AG20443 (cell line): Measurements from ENCODE around the gene SLC38A4.
A peak's percentile ranks its signal among the peaks of the same experiment; 100 is the strongest.
"Not testable (repeated sequence)": the region's sequence is repeated elsewhere in the genome, so short reads cannot be mapped to it uniquely, and the experiment has no call there.

ENCODE experiments used
- DNase-seq: peaks from one replicate; pipeline ENCODE4 v3.0.0; 2012; ENCODE audit warnings: low spot score, mixed read lengths

Gene SLC38A4, protein sequence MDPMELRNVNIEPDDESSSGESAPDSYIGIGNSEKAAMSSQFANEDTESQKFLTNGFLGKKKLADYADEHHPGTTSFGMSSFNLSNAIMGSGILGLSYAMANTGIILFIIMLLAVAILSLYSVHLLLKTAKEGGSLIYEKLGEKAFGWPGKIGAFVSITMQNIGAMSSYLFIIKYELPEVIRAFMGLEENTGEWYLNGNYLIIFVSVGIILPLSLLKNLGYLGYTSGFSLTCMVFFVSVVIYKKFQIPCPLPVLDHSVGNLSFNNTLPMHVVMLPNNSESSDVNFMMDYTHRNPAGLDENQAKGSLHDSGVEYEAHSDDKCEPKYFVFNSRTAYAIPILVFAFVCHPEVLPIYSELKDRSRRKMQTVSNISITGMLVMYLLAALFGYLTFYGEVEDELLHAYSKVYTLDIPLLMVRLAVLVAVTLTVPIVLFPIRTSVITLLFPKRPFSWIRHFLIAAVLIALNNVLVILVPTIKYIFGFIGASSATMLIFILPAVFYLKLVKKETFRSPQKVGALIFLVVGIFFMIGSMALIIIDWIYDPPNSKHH

DNA sequence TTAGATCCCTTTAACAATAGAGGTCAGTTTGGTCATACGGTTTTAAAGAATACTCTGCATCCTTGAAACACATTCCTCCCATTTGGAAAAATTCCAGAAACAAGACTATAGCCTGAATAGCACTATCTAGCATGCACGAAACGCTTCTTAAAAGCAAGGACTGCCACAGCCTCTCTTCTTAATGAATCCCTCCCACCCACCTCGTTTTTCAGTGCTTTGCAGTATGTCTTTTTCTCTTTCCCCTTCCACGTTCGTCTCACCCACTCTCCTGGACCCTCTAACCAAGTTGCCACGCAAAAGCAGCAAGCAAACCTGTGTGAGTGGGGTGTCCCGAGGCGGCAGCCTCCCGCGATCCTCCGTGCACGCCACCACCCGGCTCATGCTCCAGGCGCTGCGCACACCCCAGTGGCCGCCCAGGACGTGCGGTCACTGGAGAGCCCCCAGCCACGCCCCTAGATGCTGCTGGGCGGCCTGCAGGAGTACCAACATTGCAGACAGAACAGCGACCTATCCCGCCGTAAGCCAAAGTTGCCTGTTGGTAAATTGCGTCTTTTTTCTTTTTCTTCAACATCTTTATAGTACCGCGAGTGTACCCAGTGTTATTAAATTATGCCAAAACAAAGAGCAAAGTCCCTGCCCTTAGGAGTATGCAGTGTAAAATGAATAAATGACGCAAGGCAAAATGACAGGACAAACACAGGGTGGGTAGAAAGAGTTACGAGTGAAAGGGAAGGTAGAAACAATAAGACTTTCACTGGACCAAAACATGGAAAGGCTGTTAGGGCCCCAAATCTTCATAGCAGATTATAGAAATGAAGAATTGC, at the start of gene SLC38A4:
TSS of gene SLC38A4 (minus strand) at position 407 of the 824 bp plus-strand sequence. CDS start 32,926 bp downstream, outside the sequence.
- DNase-seq, result peak; percentile 78

DNA sequence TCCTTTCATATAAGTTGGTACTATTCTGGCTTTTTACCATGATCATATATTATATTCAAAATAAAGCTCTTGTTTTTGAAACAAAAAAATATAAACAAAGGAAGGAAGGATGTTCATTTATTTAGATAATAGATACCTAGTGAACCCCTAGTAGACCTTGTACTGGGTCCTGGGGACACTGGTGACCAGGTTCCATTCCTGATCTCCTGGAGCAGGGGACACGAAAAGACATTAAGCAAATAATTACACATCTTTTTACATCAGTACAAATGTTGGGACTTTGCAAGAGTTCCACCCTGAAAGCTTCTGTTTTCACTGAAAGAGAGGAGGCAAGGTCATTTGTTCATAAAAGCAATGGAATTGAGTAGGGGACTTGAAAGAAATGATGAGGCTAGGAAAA, 49.3 kb upstream of the SLC38A4 start:
- DNase-seq, result no peak

DNA sequence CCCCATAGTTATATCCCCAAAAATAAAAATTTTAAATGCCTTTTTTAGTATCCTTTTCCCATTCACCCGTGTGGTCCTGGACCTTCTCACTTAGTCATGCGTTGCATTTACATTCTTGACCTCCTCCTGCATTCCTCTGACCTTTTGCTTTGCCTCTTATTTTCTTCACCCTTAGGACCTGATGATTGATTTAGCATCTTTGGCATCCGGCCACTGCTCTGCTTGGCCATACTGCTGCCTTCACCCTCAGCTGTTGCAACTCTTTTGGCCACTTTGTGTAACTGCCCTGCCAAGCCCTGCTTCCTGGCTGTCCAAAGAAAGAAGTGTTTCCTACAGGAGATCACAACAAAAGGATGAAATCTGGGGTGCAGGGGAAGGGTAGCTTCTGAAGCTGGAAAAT, 48.8 kb upstream of the SLC38A4 start:
- peak; percentile 28 for DNase-seq

DNA sequence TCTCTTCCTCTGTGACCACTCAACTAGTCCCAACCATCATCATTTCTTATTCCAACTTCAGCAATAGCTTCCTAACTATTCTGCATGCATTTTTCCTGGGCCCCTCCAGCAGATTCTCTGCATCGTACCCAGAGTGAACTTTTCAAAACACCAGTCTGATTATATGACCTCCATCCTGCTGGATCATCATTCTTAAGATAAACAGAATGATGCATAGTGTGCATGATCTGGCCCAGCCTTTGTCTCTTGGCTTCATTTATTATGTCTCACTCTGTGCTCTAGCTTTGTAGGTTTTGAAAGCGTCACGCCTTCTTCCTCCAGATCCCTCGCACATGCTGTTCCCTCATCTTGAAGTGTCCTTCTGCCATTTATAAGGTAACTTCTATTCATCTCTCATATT, 46.3 kb upstream of the SLC38A4 start:
- DNase-seq, result no peak

DNA sequence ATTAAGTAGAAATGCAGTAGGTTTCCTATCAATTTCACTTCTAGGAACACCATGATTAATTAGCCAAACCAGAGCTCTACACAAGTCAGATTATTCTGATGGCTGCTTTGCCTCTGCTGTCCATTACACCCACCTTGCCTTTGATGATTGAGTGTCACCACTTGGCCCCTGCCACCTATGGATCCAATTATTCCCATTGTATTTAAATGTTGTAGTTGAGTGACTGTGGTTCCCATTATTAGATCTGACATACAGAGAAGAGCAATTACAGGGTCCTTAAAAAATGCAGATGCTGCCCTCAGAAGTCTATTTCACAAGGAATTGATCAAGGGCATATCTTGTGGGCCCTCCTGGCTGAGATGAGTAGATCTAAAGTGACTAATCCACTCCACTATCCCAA, 39.5 kb upstream of the SLC38A4 start:
- DNase-seq, result no peak

DNA sequence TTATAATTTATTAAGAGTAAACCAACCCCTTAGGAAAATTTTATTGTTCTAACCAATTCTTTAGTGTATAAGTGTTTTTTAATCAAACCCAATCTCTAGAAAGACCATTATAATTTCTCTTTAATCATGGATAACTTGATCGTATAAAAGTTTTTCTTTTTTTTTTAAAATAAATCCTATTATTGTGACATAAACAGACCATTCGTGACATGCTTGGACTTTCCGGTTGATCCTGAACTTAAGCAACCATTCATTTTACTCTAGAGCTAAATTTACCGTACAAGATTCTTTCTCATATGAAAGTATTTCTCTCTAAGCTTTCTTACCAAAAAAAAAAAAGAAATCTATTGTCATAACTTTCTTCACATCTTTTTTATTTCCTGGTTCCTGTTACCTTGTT, 32.6 kb upstream of the SLC38A4 start:
- DNase-seq, result no peak

DNA sequence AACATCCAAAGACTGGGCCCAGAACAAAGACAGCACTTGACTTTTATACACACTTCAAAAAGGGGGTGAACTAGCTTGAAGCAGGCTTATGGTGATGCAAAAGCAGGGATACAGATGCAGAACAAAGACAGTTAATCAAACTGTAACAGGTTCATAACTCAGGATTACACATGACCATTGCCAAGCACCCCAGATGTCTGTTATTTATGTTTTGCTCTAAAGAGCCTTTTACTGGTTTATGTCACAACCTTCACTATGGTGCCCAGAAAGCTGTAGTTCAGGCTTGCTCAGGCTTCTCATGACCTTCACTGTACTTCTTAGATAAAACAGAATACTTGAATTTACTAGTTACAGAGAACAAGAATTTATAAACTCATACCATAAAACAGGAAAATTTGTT, 31.7 kb upstream of the SLC38A4 start:
- DNase-seq, result no peak

DNA sequence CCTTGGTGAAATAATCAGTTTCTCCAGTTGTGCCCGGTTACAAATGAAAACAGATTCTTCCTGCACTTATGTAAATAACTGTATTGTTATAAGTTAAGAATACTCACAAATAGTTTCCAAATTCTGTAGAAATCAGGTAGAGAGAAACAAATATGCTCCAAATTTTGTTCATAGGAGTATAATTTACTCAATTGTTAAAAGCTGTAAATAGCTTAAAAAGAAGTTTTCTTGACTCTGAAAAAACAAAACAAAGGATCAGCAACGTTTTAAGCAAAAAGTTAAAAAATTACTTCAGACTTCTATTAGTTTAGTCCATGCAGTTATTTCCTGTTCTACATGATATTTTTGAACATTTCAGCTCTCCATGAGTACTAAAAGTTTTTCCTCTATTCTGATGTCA, 30.0 kb upstream of the SLC38A4 start:
- no peak for DNase-seq

DNA sequence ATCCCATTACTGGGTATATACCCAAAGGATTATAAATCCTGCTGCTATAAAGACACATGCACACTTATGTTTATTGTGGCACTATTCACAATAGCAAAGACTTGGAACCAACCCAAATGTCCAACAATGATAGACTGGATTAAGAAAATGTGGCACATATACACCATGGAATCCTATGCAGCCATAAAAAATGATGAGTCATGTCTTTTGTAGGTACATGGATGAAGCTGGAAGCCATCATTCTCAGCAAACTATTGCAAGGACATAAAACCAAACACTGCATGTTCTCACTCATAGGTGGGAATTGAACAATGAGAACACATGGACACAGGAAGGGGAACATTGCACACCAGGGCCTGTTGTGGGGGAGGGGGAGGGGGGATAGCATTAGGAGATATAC, 28.4 kb upstream of the SLC38A4 start:
- not testable (repeated sequence) for DNase-seq

DNA sequence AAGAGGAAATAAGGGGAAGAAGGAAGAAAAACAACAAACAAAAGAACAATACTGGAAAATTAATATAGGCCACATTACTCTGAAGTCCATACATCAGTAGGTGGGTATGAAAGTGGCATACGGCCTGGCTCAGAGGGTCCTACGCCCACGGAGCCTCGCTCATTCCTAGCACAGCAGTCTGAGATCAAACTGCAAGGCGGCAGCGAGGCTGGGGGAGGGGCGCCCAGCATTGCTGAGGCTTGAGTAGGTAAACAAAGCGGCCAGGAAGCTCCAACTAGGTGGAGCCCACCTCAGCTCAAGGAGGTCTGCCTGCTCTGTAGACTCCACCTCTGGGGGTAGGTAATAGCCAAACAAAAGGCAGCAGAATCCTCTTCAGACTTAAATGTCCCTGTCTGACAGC, 23.0 kb upstream of the SLC38A4 start:
- not testable (repeated sequence) for DNase-seq

DNA sequence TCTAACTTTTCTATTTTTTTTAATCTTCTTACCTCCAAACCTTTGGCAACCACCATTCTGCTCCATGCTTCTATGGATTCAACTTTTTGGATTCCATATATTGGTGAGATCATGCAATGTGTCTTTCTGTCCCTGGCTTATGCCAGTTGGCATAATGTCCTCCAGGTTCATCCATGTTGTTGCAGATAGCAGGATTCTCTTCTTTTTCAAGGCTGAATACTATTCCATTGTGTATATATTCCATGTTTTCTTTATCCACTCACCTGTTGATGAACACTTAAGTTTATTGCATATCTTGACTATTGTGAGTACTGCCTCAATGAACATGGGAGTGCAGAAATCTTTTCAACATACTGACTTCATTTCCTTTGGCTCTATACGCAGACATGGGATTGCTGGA, 21.2 kb upstream of the SLC38A4 start:
- DNase-seq, result no peak

DNA sequence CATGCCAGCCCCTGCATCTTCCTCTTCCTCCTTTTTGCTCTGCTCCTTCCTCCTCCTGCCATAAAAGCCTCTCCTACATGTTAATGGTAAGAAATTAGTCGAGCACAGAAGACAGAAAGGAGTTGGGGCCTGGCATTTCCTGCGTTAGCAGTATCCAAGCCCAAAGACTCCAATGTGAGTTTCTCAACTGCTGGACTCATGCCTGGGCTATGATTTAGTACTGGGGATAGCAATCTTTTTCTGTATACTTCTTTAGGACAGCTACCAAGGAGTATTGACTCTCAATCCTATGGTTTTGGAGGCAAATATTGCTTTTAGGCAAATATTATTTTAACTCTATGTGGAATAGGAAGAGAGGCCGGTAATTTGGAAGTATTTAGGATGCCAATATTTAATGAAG, 18.0 kb upstream of the SLC38A4 start:
- DNase-seq, result peak; percentile 70

DNA sequence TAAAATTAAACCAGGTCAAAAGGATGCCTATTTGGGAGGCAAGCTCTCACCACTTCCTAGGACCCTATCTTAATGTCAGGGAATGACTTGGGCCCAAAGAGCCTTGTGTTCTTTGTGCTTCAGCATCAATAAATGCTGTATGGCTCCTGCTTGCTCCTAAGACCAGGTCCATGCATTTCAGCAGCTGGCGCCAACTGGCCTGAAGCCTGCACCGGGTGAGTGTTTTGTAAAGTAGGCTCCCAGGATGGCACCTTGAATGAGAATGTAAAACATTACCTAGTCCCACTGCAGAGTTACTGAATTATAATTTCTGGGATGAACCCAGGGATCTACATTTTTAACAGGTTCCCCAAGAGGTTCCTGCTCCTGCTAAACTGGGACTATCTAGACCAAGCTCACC, 16.1 kb upstream of the SLC38A4 start:
- DNase-seq, result no peak

DNA sequence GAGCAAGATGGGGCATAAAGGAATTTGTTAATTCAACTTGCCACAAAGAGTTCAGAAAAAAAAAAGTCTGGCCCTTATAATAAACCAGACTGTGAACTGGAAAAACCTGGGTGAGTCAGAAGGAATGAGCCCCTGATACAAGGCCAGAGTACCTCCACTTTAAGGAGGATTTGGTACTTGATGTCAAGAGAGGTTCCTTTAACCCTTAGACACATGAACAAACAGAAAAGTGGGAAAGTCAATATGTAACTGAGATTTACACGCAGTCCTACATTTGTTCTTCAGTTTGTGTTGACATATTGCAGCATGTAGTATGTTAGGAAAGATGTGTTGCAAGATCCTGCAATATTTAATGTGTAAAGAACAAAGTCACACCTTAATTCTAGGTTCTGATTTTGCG, 14.2 kb upstream of the SLC38A4 start:
- no peak for DNase-seq

DNA sequence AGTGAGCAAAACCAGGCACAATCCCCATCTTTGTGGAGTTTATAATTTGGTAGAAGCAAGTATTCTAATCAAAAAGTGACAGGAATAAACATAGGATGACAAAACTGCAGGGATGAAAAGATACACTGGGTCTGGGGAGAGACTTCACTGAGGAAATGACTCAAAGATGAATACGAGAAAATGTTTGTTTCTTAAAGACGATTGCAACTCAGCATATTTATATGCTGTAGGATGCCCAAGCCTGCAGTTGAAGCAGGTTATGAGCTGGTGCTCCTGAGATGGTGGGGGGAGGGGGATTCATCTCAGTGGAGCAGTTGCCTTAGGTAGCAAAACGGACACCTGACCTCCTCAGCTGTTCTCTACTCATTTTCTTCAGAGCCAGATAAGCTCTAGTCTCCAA, 13.4 kb upstream of the SLC38A4 start:
- DNase-seq, result no peak

DNA sequence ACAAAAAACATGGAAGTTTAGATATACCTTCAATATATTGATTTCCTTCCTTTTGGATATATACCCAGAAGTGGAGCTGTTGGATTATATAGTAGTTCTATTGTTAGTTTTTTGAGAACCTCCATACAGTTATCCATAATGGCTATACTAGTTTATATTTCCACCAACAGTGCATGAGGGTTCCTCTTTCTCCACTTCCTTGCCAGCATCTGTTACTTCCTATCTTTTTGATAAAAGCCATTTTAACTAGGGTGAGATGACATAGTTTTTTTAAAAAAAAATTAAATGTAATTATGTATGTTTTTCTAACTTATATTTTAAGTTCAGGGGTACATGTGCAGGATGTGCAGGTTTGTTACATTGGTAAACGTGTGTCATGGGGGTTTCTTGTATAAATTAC, 10.0 kb upstream of the SLC38A4 start:
- no peak for DNase-seq

DNA sequence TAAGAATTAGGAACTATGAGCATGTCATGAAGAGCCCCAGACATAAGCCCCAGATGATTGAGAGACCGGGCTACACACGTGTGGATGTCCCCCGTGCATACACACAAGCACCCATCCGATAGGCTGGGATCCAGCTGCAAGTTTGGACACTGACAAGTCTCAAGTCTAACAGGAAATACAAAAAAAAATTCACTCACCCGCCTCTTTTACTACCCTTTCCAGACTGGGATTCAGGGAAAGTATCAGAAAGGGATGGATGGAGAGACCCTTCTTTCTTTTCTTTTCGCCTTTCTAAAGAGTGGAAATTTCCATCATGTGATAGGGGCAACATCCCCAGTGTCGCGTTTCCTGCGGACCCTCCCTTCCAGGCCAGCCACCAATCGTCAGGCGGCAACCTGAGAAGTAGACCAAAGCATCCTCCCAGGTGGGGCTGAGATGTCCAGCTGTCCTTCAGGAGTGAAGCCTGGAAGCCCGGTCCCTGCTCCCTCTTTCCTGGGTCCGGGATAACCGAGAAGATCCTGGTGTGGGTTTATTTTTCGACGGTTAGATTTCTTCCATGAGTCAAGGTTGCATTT, 6.4 kb upstream of the SLC38A4 start:
- no peak for DNase-seq

DNA sequence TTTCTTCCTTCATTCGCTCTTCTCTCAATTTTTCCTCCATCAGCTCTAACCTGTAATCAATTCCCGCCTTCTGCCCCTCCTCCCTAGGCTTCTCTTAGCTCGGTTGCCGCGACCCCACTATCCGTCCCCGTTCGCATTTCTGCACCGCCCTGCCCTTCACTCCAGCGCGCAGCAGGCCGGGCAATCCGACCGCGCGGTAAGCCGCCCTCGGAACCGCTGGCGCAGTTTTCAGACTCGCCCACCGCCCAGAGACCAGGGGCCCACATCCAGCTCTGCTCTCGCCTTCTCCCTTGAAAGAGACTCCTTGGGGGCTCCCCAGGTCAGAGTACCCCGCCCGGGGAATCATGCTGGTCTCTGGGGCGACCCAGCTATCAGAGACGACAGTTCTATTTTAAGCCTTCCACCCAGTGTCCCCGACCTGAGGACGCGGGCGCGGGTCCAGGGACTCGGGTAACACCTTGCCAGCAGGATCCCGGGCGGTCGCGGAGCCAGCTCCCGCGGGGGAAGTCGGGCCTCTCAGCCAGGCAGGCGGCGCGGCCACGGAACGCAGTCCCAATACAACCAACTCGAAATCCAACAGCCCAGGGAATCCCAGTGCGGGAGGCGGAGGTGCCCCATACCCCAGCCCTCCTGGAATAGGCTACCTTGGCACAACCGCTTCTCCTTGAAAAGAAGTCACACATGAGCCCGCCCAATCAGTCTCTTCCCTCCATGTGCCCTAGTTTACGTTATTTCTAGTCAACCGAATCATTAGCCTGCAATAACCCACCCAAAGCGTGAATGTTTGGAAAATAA, 5.7 kb upstream of the SLC38A4 start:
- DNase-seq, result peak; percentile 64

DNA sequence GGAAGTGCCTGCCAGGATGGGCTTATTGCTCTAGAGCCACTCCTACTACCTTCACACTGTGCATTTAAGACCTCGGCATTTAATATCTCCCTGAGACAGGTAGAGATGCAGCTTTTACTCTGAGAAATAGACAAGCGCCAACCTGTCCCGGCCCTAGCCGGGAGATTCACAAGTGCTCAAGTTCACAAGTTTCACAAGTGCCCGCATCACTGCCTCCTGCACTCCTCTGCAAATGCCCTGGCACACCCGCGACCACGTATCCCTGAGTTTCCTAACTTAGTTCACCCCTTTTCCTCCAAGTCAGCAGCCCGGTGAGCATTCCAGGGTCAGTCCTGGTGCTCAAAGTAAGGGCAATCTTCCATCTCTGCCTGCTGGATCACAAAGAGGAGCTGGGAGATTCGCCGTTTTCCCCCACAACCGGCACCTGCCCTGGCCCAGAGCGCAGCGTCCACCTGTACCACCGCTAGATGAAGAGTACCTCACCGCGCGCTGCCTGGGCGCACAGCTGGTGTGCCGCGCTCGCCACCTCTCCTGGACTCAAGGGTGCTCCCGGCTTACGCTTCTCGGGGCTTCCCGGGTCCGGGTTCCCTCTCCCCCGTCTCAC, 5.0 kb upstream of the SLC38A4 start:
- DNase-seq, result peak; percentile 40

DNA sequence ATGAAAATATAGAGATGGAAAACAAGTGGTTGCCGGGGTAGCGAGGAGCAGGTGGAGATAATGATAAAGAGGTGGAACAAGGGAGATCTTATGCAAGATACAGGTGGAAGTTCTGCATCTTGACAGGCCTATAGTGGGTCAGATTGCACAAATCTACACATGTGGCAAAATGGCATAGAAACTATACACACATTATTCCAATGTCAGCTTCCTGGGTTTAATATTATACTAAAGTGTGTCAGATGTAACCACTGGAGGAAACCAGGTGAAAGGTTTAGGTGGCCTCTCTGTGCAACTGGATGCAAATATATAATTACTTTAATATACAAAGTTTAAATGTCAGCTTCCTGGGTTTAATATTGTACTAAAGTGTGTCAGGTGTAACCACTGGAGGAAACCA, 1.1 kb downstream of the SLC38A4 start:
- no peak for DNase-seq

DNA sequence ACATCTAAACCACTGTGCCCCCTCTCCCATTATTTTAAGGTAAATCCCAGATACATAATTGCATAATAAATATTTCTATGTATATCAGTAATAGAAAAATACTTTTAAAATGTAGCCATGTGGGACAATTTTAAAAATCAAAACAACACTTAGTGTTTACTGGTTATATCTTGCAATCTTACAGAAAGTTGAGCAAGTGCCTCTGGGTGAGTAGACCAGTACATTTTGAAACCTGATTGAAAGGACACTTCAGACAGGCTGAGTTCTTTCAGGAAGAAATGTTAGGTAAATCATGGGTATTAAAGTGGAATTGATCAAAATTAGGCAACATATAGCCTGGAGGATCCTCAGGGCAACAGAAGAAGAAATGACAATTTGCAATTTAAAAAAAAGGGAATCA, 7.2 kb downstream of the SLC38A4 start:
- DNase-seq, result no peak
